RWPE2 (cell line): Measurements from ENCODE around the gene ATR.

Experiments
- ATAC-seq: fragments of 200-7000 bp; cut with Tn5 transposase; 3 replicates; pipeline ENCODE4 v1.9.1; 2021; ENCODE audit warnings: low read depth
- DNase-seq: peaks from one replicate; pipeline ENCODE4 v3.0.0-alpha.2; 2020; ENCODE audit warnings: low spot score
- H3K27ac ChIP-seq: fragments of 450-650 bp; 2 replicates; pipeline ENCODE4 v1.5.1; 2017; ENCODE audit warnings: mild to moderate bottlenecking; ENCODE audit not compliant: poor library complexity, severe bottlenecking
- H3K27me3 ChIP-seq: fragments of 250-450 bp; sonication (Bioruptor Pico); 2 replicates; pipeline ENCODE4 v1.5.1; 2021; ENCODE audit warnings: mild to moderate bottlenecking, moderate library complexity; ENCODE audit not compliant: insufficient read depth, poor library complexity, severe bottlenecking
- H3K36me3 ChIP-seq: fragments of 250-450 bp; sonication (Bioruptor Pico); 2 replicates; pipeline ENCODE4 v1.5.1; 2020; ENCODE audit warnings: low read depth, mild to moderate bottlenecking, moderate library complexity
- H3K4me1 ChIP-seq: fragments of 250-450 bp; sonication (Bioruptor Pico); 2 replicates; pipeline ENCODE4 v1.5.1; 2021; ENCODE audit warnings: mild to moderate bottlenecking, moderate library complexity; ENCODE audit not compliant: insufficient read depth, poor library complexity, severe bottlenecking
- H3K4me3 ChIP-seq: fragments of 250-450 bp; sonication (Bioruptor Pico); 2 replicates; pipeline ENCODE4 v1.5.1; 2021; ENCODE audit warnings: mild to moderate bottlenecking, moderate library complexity; ENCODE audit not compliant: severe bottlenecking
- H3K9me3 ChIP-seq: fragments of 250-450 bp; sonication (Bioruptor Pico); 2 replicates; pipeline ENCODE4 v1.5.1; 2021; ENCODE audit warnings: mild to moderate bottlenecking, moderate library complexity; ENCODE audit not compliant: severe bottlenecking
- TF ChIP-seq, protein P1 (sequence below): fragments of 450-650 bp; IDR thresholded peaks from one replicate; pipeline ENCODE4 v1.5.1; 2017; ENCODE audit warnings: mild to moderate bottlenecking, moderate library complexity; ENCODE audit not compliant: poor library complexity, severe bottlenecking

ATR gene

DNA sequence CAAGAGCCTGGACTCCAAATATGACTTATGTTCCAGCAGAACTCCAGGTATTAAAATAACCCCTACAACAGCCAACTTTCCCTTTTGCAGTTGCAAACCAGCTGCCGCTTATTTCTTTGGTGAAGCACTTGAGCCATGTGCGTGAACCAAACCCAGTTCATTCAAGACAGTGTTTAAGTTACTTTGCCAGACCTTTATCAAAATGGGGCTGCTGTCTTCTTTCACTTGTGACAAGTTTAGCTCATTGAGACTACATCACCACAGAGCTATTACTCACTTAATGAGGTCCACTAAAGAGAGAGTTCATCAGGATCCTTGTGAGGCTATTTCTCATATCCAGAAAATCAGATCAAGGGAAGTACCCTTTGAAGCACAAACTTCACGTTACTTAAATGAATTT lies 128.3 kb downstream of the ATR start:
- ATAC-seq (no peak), DNase-seq (no peak)
- Histone ChIP-seq H3K4me1 (peaks cover 15% of the 10 kb centered on the region), H3K27me3 (no peaks in the 10 kb centered on the region), H3K27ac (no peak overlapping the region), H3K9me3 (no peaks in the 10 kb centered on the region), H3K4me3 (no peak overlapping the region), H3K36me3 (peaks cover 23% of the 10 kb centered on the region)
- TF ChIP-seq, protein P1, sequence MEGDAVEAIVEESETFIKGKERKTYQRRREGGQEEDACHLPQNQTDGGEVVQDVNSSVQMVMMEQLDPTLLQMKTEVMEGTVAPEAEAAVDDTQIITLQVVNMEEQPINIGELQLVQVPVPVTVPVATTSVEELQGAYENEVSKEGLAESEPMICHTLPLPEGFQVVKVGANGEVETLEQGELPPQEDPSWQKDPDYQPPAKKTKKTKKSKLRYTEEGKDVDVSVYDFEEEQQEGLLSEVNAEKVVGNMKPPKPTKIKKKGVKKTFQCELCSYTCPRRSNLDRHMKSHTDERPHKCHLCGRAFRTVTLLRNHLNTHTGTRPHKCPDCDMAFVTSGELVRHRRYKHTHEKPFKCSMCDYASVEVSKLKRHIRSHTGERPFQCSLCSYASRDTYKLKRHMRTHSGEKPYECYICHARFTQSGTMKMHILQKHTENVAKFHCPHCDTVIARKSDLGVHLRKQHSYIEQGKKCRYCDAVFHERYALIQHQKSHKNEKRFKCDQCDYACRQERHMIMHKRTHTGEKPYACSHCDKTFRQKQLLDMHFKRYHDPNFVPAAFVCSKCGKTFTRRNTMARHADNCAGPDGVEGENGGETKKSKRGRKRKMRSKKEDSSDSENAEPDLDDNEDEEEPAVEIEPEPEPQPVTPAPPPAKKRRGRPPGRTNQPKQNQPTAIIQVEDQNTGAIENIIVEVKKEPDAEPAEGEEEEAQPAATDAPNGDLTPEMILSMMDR: no peak

DNA sequence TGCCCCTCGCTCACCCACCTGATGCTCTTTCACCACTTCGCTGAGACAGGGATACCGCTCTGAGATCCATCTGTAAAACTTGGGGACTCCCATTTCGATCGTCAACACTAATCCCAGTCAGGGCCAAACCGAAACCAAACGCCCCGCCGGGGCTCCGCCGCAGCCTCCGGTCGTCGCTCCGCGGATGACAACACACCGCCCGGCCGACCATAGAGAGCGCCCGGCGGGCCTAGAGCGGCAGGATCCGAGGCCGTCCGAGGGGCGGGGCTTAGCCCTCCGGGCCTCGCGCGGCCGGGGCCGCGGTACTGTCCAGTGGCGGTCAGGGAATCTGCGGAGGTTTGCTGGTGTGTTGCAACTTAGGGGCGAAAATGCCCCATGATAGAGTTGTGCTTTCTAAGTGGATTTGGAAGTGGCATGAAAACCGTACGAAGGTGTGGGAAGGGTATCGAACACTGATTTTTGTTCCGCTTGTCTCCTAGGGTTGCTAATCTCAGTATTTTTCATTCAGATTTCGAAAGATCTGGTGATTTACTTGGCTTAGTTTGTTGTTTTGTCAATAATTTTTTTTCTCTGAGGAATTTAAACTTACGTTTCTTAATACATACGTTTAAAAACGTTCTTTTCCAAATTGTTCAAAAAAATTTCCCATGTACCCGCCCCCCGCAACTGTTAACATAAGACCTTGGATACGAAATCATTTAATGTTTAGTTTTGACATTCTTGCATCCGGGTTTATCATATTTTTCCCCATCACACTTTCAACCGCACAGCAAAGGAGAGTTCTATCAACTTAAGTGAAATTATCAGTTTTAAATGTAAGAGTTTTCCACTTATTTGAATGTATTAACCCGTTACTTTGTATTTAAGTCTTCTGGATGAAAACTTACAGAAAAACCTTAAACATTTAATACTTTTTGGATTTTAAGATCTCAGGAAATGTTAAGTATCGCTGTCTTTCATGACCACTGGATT lies 130.4 kb downstream of the ATR start, which contains the start of gene XRN1:
TSS of gene XRN1 (minus strand) at position 186 of the 972 bp plus-strand sequence. CDS start at position 93, 93 bp downstream.
- H3K27me3 ChIP-seq: no peaks in the 10 kb centered on the region
- TF ChIP-seq, protein P1: no peak
- DNase-seq: peak; percentile 92
- peaks cover 15% of the 10 kb centered on the region for H3K4me1 ChIP-seq
- no peaks in the 10 kb centered on the region for H3K9me3 ChIP-seq
- H3K27ac ChIP-seq: peak within 1 kb of the TSS; percentile 51
- peak within 1 kb of the TSS; percentile 66 for H3K4me3 ChIP-seq
- H3K36me3 ChIP-seq: peaks cover 21% of the 10 kb centered on the region
- ATAC-seq: peak; percentile 98

DNA sequence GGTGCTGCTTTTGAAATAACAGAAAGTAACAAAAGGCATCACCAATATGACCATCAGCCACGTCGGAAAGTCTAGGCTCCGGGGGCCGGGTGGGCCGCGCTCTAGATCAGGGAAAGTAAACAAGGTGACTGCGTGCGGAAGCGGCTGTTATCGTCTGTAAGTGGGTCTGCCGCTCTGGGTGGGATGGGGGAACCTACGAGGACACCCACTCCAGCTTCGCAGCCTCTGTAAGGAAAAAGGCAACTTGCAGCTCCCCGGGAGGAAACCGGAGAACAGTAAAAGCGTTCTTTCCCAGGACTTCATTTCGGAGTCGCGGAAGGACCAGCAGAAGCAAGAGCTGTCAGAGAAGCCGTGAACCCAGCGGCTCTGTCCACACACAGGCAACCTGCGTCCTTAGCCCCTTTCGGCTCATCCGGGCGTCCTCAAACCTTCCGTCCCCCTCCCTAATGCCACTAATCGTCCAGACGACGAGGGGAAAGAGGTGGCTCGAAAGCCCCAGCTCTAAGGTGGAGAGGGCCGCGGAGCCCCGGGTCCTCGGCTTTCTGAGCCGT lies 131.2 kb downstream of the ATR start:
- TF ChIP-seq, protein P1: no peak
- Histone ChIP-seq H3K4me1 (peaks cover 15% of the 10 kb centered on the region), H3K4me3 (peak overlapping the region; percentile 66), H3K27ac (peak overlapping the region; percentile 51), H3K27me3 (no peaks in the 10 kb centered on the region), H3K9me3 (no peaks in the 10 kb centered on the region), H3K36me3 (peaks cover 16% of the 10 kb centered on the region)
- peak; percentile 45 for ATAC-seq
- DNase-seq: no peak

DNA sequence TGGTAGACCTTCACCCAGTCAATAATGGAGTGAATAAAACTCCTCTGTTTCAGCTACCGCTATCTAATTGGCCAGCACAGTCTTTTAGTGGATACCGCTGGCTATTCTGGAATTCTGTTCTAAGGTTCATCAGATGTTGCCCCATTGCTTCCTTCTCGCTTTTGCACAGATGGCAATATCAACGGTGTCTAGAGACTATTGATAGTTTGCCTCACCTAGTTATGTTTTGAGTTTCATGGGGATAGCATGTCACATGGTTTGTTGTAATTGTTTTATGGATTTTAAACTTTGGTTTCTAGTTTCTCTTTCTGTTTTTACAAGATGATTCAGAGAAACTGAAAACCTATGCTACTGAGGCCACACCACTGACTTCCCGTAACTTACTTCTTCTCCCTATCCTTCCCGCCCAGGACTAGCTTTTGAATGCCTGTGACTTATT lies 132.7 kb downstream of the ATR start:
- H3K4me1 ChIP-seq: peaks cover 15% of the 10 kb centered on the region
- no peak overlapping the region for H3K4me3 ChIP-seq
- H3K27ac ChIP-seq: no peak overlapping the region
- ATAC-seq: no peak
- H3K9me3 ChIP-seq: no peaks in the 10 kb centered on the region
- no peaks in the 10 kb centered on the region for H3K27me3 ChIP-seq
- H3K36me3 ChIP-seq: peaks cover 16% of the 10 kb centered on the region
- TF ChIP-seq, protein P1: no peak
- no peak for DNase-seq
